GM12891 (cell line): ENCODE results near the gene MTG2.

Experiments used
- POLR2A ChIP-seq: IDR thresholded peaks from 2 replicates; pipeline ENCODE4 v1.6.1; 2011; ENCODE audit warnings: low read depth, low read length, control low read depth
- POLR2AphosphoS5 ChIP-seq: IDR thresholded peaks from 2 replicates; pipeline ENCODE4 v1.6.1; 2011; ENCODE audit warnings: low read depth, low read length, control low read depth

GRCh38 chr20:62192635-62193034 is 9.8 kb downstream of the MTG2 start:
- TF ChIP-seq POLR2A (no peak), POLR2AphosphoS5 (no peak)
